Peyer's patch (tissue), 4 donors: ENCODE measurements around the gene REPIN1. TPM values are rescaled to one million over a fixed set of nuclear protein-coding genes. Genes with fewer than 3 reads are reported as not detected.
A peak's percentile ranks its signal among the peaks of the same experiment; 100 is the strongest.

Experiments
- DNase-seq, 3 donors: peaks; one replicate each; pipeline ENCODE4 v3.0.0-alpha.2; 2017 to 2019
- H3K27ac ChIP-seq, 4 donors: fragments of 200-600 bp; sonication (generic); one replicate each; pipeline ENCODE4 v1.5.1; 2016 to 2019
- H3K27me3 ChIP-seq, 2 donors: fragments of 200-600 bp; sonication (generic); one replicate each; pipeline ENCODE4 v1.5.1; 2019
- H3K36me3 ChIP-seq, 3 donors: fragments of 200-600 bp; sonication (generic); one replicate each; pipeline ENCODE4 v1.5.1; 2016 to 2019
- H3K4me1 ChIP-seq, 4 donors: fragments of 200-600 bp; sonication (generic); one replicate each; pipeline ENCODE4 v1.5.1; 2016 to 2019
- H3K4me3 ChIP-seq, 4 donors: fragments of 200-600 bp; sonication (generic); 1 replicate in 3 of 4; 2 replicates in 1 of 4; pipeline ENCODE4 v1.5.1; 2016 to 2019; ENCODE audit warnings: mild to moderate bottlenecking in 1 of 4
- H3K9me3 ChIP-seq, 4 donors: fragments of 200-600 bp; sonication (generic); one replicate each; pipeline ENCODE4 v1.5.1; 2016 to 2019; ENCODE audit warnings: mild to moderate bottlenecking in 1 of 4
- POLR2A ChIP-seq, 2 donors: fragments of 450-650 bp; IDR thresholded peaks; one replicate each; pipeline ENCODE4 v1.5.1; 2017; ENCODE audit warnings: antibody characterized with exemption in 2 of 2, mild to moderate bottlenecking in 2 of 2, moderate library complexity in 2 of 2
- total RNA-seq, 4 donors: library from RNA; depleted of rRNA; stranded (reverse); fragments of >200 nt; gene quantifications; one replicate each; pipeline ENCODE4 v1.1.0, GENCODE V29; 2016
- TF ChIP-seq, protein P1 (sequence below), 6 experiments: fragments of 450-650 bp in 4 of 6; fragments of 200-600 bp in 2 of 6; sonication (generic) in 1 of 6; IDR thresholded peaks; one replicate each; pipeline ENCODE4 v1.5.1; 2017 to 2019; ENCODE audit warnings: antibody characterized with exemption in 6 of 6, mild to moderate bottlenecking in 3 of 6, moderate library complexity in 1 of 6

REPIN1 gene
- total RNA-seq, 4 donors from 2014 or later: 138 to 209 (median 159) TPM

DNA sequence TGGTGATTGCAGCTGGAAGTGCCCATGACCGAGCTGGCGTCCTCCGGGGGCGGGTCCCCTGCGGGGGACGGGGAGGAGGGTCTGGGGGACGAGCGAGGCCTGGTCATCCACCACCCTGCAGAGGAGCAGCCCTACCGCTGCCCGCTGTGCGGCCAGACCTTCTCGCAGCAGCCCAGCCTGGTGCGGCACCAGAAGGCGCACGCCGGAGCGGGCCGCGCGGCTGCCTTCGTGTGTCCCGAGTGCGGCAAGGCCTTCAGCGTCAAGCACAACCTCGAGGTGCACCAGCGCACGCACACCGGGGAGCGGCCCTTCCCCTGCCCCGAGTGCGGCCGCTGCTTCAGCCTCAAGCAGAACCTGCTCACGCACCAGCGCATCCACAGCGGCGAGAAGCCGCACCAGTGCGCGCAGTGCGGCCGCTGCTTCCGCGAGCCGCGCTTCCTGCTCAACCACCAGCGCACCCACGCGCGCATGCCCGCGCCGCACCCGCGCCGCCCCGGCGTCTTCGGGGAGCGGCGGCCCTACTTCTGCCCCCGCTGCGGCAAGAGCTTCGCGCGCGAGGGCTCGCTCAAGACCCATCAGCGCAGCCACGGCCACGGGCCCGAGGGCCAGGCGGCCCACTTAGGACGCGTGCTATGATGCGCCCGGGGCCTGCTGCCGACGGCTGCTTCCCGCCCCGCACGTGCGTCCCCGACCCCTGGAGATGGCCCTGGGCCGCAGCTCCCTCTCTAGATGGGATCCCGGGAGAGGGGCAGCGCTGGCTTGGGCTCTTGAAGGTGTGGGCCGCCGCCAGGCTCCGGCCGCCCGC lies 39.2 kb downstream of the REPIN1 start:
- H3K4me3 ChIP-seq: peak overlapping the region in 1 of 4 donors; percentile 1

DNA sequence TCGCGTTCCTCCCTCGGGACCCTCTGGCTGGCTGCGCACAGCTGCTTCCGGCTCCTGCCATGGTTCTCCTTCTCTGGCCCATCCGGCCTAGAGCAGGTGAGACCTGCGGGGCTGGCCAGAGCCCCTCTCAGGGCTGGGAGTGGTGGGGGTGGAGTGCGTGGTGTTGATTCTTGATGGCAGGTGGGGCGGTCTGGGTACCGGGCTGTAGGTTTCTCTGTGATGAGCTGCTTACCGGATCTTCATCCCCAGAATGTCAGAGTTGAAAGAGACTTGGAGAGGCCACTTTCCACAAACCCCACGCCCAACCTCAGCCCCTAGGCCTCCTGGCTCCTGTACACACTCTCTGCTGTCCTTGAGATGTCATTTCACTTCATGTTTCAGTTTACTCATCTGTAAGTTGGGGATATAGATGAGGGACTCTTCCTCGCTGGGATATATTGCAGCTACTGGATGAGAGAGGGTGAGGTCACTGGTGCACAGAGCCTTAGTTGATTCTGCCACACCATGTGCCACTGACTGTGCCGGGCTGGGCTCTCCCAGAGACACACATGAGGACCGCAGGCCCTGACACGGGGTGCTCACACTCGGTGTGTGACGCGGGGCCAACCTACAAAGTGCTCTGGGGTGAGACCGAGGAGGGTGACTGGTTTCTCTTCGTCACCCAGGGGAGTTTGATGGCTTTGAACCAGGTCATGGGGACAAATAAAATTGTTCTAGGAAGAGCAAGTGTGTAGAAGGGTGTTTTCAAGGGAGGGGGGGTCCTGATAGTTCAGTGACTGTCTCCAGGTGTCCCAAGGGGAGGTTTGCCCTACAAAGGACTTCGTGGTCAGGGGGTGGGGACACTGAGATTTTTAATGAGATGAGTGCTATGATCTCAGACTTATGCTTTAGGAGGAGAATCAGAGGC lies 40.0 kb downstream of the REPIN1 start:
- no peak overlapping the region for H3K4me3 ChIP-seq
- H3K27me3 ChIP-seq: no peaks in the 10 kb centered on the region
- H3K36me3 ChIP-seq: peaks cover 0 to 8% (median 0%) of the 10 kb centered on the region in 3 donors
- DNase-seq: peak in 2 of 3 donors; percentile 76 to 79
- H3K27ac ChIP-seq: peak overlapping the region in 2 of 4 donors; percentile 95 to 97
- no peak for TF ChIP-seq POLR2A (IDR thresholded peaks at IDR 0.05)
- TF ChIP-seq, protein P1, sequence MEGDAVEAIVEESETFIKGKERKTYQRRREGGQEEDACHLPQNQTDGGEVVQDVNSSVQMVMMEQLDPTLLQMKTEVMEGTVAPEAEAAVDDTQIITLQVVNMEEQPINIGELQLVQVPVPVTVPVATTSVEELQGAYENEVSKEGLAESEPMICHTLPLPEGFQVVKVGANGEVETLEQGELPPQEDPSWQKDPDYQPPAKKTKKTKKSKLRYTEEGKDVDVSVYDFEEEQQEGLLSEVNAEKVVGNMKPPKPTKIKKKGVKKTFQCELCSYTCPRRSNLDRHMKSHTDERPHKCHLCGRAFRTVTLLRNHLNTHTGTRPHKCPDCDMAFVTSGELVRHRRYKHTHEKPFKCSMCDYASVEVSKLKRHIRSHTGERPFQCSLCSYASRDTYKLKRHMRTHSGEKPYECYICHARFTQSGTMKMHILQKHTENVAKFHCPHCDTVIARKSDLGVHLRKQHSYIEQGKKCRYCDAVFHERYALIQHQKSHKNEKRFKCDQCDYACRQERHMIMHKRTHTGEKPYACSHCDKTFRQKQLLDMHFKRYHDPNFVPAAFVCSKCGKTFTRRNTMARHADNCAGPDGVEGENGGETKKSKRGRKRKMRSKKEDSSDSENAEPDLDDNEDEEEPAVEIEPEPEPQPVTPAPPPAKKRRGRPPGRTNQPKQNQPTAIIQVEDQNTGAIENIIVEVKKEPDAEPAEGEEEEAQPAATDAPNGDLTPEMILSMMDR (IDR thresholded peaks at IDR 0.05): no peak
- H3K4me1 ChIP-seq: peaks cover 5 to 30% (median 18%) of the 10 kb centered on the region in 4 donors
- H3K9me3 ChIP-seq: no peaks in the 10 kb centered on the region

More for the DNA sequence above, 39.2 kb downstream of the REPIN1 start:
- peaks cover 0 to 8% (median 0%) of the 10 kb centered on the region in 3 donors for H3K36me3 ChIP-seq
- TF ChIP-seq, protein P1 (IDR thresholded peaks at IDR 0.05): no peak
- TF ChIP-seq POLR2A (IDR thresholded peaks at IDR 0.05): no peak
- no peaks in the 10 kb centered on the region for H3K27me3 ChIP-seq
- no peak for DNase-seq
- H3K4me1 ChIP-seq: peaks cover 5 to 38% (median 18%) of the 10 kb centered on the region in 4 donors
- no peaks in the 10 kb centered on the region for H3K9me3 ChIP-seq
- H3K27ac ChIP-seq: peak overlapping the region; percentile 92 to 97 (median 94)

DNA sequence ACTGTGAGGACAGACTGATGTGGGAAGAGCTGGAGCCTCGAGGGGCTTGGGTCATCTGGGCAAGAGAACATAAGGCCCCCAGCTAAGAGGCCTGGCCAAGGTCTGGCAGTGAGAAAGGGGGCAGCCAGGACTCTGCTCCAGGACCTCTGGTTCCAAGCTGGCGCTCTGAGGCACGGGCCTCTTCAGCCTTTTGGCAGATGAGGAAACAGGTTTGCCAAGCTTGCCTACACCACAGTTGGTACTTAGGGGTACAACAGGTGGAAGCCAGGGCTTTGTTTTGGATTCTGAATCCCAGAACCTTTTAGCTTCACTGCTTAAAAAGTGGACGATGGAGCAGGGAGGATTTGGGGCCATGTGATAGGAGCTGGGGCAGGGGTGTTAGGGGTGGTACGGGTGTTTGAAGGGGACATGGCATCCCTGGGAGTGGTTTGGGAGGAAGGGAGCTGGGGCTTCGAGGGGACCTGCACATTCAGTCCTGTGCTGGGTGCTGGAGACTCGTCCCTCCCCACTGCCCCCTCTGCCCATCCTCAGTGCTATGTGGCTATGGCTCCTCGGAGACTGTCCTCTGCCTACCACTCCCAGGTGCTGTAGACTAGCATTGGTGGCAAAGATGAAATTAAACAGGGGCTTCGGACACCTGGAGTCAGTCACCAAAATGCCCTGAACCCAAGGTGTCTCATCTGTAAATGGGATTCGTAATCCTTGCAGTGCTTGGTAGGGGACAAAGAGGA lies 40.8 kb downstream of the REPIN1 start:
- Histone ChIP-seq H3K4me1 (peaks cover 0 to 25% (median 14%) of the 10 kb centered on the region in 4 donors), H3K27me3 (no peaks in the 10 kb centered on the region), H3K9me3 (no peaks in the 10 kb centered on the region), H3K27ac (peak overlapping the region in 2 of 4 donors; percentile 59 to 95), H3K4me3 (no peak overlapping the region), H3K36me3 (peaks cover 0 to 8% (median 0%) of the 10 kb centered on the region in 3 donors)
- TF ChIP-seq, protein P1 (IDR thresholded peaks at IDR 0.05): no peak
- no peak for TF ChIP-seq POLR2A (IDR thresholded peaks at IDR 0.05)
- DNase-seq: no peak

DNA sequence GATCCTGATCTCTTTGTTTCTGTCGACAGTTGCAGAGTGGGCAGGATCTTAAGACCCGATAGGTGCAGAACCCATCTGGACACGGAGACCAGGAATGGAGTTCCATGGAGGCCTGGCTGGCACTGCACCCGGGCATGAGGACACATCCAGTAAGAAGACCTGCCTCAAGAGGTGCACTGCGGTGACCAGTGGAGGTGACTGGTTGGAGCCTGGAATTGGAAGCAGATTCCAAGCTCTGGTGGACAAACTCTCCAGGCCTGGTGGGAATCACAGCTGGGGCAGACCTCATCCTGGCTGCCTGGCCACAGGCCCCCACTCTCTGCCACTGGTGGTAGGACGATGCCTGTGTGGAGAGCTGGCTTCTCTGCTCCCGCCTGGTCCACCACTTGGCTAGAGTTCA lies 41.5 kb downstream of the REPIN1 start:
- no peak for TF ChIP-seq POLR2A (IDR thresholded peaks at IDR 0.05)
- TF ChIP-seq, protein P1 (IDR thresholded peaks at IDR 0.05): no peak
- no peak overlapping the region for H3K27ac ChIP-seq
- H3K4me1 ChIP-seq: peaks cover 0 to 25% (median 13%) of the 10 kb centered on the region in 4 donors
- no peak for DNase-seq
- peaks cover 0 to 8% (median 0%) of the 10 kb centered on the region in 3 donors for H3K36me3 ChIP-seq
- no peak overlapping the region for H3K4me3 ChIP-seq
- no peaks in the 10 kb centered on the region for H3K27me3 ChIP-seq
- no peaks in the 10 kb centered on the region for H3K9me3 ChIP-seq
